Inflammatory macrophage treated with lipopolysaccharide for 4 hours (primary cell): ENCODE measurements around the gene ARHGEF12.

Source experiments
- DNase-seq: peaks from one replicate; pipeline ENCODE4 v3.0.0-alpha.2; 2020

Gene ARHGEF12, protein sequence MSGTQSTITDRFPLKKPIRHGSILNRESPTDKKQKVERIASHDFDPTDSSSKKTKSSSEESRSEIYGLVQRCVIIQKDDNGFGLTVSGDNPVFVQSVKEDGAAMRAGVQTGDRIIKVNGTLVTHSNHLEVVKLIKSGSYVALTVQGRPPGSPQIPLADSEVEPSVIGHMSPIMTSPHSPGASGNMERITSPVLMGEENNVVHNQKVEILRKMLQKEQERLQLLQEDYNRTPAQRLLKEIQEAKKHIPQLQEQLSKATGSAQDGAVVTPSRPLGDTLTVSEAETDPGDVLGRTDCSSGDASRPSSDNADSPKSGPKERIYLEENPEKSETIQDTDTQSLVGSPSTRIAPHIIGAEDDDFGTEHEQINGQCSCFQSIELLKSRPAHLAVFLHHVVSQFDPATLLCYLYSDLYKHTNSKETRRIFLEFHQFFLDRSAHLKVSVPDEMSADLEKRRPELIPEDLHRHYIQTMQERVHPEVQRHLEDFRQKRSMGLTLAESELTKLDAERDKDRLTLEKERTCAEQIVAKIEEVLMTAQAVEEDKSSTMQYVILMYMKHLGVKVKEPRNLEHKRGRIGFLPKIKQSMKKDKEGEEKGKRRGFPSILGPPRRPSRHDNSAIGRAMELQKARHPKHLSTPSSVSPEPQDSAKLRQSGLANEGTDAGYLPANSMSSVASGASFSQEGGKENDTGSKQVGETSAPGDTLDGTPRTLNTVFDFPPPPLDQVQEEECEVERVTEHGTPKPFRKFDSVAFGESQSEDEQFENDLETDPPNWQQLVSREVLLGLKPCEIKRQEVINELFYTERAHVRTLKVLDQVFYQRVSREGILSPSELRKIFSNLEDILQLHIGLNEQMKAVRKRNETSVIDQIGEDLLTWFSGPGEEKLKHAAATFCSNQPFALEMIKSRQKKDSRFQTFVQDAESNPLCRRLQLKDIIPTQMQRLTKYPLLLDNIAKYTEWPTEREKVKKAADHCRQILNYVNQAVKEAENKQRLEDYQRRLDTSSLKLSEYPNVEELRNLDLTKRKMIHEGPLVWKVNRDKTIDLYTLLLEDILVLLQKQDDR (N-terminal part only)

DNA sequence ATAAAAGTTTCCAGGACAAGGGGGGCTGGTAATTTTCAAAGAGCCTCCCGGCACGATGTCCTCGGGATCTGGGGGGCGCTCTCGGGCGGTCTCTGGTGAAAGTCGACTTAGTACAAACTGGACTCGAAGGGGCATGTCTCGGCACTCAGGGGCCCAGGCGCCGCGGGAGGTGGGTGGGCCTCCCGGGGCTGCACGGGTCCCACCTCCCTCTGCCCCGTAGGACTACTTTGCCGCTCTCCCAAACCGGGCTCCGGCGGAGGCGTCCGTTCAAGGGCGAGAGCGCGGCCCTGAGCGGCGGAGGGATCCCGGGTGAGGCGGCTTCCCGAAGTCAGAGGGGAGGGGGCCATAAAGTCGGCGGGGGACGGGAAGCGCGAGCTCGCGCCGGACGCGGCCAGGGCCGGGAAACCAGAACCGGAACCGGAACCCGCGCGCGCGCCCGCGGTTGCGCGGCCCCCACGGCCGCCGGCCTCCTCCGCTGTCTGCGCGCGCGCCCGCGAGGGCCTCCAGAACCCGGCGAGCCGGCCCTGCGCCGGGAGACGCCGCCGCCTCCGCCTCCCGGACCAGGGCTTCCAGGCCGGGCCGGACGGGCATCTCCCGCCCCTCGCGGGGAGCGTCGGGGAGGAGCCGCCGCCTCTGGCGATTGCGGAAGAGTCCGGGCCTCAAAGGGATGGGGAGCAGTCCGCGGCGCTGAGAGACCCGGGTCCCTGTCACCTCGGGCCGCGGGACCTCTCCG, at the start of gene ARHGEF12:
TSS of gene ARHGEF12 (plus strand) at position 506 of the 733 bp plus-strand sequence. CDS start 831 bp downstream, outside the sequence.
- peak; percentile 76 for DNase-seq

GRCh38 chr11:120288021-120288420, 48.2 kb upstream of the ARHGEF12 start:
- no peak for DNase-seq

- DNase-seq: peak; percentile 12
Measured at GRCh38 chr11:120289426-120289825, 46.8 kb upstream of the ARHGEF12 start.

GRCh38 chr11:120290956-120291355, 45.3 kb upstream of the ARHGEF12 start:
- no peak for DNase-seq

DNA sequence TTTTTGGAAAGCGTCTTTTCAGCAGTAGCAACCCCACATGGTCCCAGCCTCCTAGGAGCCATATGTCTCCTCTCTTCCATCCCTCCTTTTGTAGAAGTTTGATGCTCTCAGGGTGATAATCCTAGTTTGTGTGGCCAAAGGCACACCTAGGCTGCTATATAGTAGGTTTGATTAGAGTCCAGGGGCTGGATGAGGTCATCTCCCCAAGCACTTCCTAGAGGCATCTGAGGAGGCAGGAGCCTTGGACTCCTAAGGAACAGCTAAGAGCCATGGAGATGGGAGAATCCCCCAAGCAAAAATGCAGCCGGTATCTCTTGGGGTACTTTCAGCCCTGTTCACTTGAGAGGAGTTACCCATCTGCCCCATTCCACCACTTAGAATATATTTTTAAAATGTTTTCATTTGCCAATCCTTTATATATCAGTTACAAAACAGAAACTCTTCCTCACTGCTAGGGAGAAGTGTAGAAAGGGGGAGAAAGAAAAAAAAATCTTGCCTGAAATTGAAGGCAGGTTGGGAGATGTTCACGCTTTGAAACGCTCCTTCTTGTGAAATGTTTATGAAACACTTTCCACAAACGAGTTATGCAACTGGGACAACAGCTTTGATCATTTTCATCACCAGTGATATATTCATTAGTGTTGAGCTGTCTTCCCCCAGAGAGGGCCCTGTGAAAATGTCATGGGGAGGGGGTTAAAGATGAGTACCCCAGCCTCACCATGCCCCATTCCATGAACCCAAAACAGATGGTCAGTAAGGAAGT, 43.0 kb upstream of the ARHGEF12 start:
- no peak for DNase-seq

DNA sequence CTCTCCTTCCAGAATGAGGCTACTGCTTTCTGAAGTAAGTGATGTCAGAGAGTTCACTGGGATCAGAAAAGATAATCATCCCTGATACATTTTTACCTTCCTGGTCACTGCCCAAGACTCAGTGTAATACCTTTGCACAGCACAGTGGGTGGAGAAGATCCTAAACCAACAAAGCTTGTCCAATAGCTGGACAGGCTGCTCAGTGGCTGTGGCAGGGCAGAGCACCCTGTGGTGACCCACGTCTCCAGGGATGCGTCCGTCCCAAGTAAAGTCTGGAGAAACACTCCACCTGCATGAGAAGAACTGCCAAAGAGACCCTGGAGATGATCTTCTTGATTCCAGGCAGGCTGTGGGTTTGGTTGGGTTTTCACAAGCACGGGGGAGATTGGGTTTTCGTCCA, 42.1 kb upstream of the ARHGEF12 start:
- DNase-seq: no peak

- DNase-seq: no peak
Measured at GRCh38 chr11:120295099-120295498, 41.1 kb upstream of the ARHGEF12 start.

DNA sequence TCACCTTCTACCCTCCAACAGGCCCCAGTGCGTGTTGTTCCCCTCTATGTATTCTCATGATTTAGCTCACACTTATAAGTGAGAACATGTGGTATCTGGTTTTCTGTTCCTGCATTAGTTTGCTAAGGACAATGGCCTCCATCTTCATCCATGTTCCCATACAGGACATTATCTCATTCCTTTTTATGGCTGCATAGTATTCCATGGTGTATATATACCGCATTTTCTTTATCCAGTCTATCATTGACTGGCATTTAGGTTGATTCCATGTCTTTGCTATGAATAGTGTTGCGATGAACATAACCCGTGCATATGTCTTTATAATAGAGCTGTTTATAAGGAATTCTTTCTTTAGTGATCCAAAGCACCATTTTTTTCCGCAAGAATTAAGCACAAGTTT, 39.7 kb upstream of the ARHGEF12 start:
- no peak for DNase-seq

DNA sequence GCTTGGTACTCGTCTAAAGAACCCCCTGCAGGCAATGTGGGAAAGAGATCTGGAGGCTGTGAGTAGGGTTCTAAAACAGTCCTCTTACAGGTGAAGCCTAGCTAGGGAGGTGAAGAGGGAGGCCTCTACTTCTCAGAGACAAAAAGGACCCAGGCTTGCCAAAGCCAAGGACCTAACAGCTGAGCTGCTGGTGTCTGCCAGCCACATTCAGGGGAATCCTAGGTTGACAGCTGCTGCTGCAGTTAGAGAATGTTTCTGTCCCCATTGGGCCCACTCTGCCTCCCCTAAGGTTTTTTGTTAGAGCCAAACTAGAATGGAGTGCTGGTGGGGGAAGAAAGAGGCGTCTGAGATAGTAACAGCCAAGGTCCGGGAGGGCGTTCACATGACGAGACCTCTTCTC, 37.8 kb upstream of the ARHGEF12 start:
- no peak for DNase-seq

- no peak for DNase-seq
Measured at GRCh38 chr11:120302001-120302805, 34.0 kb upstream of the ARHGEF12 start.

DNA sequence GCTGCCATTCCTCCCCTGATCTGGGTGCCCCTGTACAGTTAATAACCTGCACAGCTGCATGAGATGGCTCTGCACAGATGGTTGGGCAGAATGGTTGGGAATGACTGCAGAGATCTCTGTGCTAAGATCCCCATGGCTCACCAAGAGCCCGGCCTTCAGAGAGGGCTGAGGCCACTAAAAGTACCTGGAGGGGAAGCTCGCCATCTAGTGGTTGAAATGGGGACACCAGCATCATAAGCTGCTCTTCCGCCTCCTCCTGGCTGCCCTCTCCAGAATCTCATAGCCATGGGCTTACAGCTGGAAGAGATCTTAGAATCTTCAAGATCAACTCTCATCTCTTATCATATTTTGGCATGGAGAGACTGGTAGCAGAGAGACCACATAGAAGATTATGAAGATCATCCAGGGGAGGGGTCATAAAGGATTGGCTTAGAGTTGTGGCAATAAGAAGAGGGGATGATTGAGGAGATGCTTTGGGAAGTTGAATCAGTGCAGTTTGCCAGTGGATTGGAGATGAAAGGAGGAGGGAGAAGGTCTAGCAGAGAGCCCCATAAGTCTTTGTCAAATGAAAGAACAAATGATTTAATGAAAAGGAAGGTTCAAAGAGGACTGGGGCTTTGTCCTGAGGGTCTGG, 33.1 kb upstream of the ARHGEF12 start:
- DNase-seq: peak; percentile 68

- peak; percentile 30 for DNase-seq
Measured at GRCh38 chr11:120304526-120304925, 31.7 kb upstream of the ARHGEF12 start.

GRCh38 chr11:120305286-120305685, 30.9 kb upstream of the ARHGEF12 start:
- no peak for DNase-seq

- no peak for DNase-seq
Measured at GRCh38 chr11:120306519-120307242, 29.5 kb upstream of the ARHGEF12 start.

DNA sequence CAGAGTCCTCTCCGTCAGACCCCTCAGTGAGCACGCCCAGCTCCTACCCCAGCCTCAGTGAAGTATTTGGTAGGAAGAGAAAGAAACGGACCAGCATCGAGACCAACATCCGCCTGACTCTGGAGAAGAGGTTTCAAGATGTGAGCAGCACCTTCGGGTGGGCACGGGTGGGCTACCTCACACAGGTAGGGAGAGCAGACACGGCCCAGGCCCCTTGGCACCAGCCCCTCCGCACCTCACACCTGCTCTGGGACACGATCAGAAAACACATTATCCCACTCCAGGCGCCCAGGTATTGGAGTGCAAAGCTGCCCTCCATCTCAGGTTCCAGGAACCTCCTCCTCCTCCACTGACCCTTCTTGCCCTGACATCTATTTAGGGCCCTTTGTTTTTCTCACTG, 28.7 kb upstream of the ARHGEF12 start:
- DNase-seq: no peak

DNA sequence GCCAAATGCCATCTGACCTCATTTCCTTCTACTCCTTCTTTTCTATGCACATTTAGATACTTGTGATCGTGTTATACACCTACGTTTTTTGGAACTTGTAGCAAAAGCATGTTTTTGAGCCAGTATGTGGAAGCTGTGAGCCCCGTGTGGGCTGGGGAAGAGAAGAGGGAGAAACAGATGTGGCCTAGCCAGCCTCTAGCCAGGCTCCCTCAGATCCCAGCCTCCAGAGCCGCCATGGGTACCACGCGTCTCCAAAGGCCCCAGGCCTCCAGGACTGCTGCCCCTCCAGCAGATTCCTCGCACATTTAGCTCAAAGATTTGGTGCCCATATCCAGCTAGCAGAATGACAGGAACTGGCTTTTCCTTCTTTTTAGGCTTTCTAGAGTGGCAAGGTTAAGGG, 28.1 kb upstream of the ARHGEF12 start:
- no peak for DNase-seq

DNA sequence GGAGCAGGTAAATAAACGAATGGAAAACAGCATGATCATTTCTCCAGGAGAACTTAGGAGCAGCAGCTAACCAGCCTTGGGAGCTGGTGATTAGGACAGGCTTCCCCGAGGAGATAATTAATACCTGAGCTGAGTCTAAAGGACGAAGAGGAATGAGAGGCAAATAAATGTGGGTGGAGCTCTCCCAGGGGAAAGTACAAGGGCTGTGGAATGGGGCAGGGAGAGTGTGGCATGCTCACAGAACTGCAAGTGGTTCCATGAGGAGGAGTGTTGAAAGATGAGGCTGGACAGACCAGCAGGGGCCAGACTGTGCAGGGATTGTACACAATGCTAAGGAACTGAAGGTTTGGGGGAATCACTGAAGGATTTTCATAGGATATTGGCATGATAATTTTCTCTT, 25.3 kb upstream of the ARHGEF12 start:
- no peak for DNase-seq

DNA sequence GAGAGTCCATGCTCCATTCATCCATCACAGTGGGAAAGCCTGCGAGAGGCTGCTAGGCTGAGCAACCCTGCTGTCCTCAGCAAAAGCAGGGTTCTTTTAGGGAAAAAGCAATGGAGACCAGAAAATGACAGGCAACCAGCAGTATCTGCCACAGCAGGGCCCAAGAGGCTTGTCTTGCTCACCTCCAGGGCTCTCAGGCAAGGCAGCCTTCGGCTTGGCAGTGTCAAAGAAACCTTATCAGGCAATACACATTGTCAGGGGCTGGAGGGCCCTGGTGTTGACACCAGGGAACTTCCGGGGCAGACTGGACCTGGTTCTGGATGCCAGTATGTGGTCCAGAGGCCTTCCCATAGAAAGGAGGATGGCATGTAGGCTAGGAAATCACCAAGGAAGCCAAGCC, 21.4 kb upstream of the ARHGEF12 start:
- no peak for DNase-seq

GRCh38 chr11:120316880-120317688, 19.1 kb upstream of the ARHGEF12 start:
- no peak for DNase-seq
